ENCODE data around the gene PDE6B. TPM values are rescaled to one million over a fixed set of nuclear protein-coding genes. Genes with fewer than 3 reads are reported as not detected.

PDE6B gene
- polyA plus RNA-seq, 2 donors = 0.41 to 0.89 TPM

GRCh38 chr4:600850-601515 lies 24.4 kb upstream of the PDE6B start:
- Histone ChIP-seq H3K9me3 (ENCODE audit: control insufficient read depth in 2 of 2, insufficient read depth in 1 of 2, low read depth in 1 of 2, low read length in 1 of 2) (no peaks in the 10 kb centered on the region), H3K4me1 (ENCODE audit: control insufficient read depth in 2 of 2, insufficient read depth in 2 of 2, low read length in 1 of 2) (peaks cover 0 to 4% of the 10 kb centered on the region in 2 donors), H3K27ac (ENCODE audit: low read depth in 2 of 2, low read length in 1 of 2) (no peak overlapping the region), H3K27me3 (ENCODE audit: control insufficient read depth in 1 of 2, insufficient read depth in 2 of 2, low read length in 2 of 2) (no peaks in the 10 kb centered on the region), H3K36me3 (ENCODE audit: control insufficient read depth in 2 of 2, insufficient read depth in 2 of 2, low read length in 1 of 2) (no peaks in the 10 kb centered on the region), H3K4me3 (ENCODE audit: low read depth in 1 of 2, low read length in 2 of 2) (no peak overlapping the region)
- WGBS, 2 donors = 56 to 59% methylated on average over 11 of the region's 11 CpGs

DNA sequence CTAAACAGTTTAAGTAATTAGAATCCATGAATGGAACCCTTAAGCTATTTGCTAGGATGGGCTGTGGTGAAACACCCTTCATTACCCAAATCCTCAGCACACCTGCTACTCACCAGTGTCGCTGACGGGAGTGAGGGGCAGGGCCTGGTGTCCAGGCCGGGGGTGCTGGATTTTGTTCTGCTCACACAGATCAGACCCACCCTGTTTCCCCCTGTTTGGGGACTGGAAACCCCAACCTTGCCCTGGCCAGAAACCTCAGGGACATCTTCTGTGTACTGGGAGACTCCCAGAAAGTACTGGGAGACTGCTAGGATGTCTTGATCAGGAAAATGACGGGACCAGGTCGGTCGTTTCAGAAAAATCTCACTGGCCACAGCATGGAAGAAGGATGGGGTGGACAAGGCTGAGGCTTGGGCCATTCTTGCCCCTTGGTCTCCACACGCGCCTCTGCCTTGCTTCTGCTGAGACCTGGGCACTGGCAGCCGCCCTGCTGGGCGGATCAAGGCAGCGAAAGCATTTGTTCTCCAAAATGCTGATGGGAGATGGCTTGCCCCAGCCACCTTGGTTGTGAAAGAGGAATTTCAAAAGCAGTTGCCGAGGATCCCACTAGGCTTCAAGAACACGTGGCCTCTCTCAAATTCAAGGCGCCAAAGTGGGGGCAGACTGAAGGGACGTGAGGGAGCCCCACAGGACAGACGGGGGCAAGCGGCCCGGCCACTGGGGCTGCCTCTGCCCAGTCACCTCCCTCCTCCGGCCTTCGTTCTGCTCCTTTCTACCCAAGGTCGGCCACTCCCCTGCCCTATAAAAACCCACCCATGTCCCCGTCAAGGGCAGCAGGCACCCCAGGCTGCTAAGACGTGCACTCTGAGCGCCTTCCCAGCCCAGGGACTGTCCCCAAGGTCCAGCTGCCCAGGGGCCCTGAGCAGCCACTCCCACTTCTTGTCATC lies 23.5 kb upstream of the PDE6B start:
- no peaks in the 10 kb centered on the region for H3K9me3 ChIP-seq (ENCODE audit: control insufficient read depth in 2 of 2, insufficient read depth in 1 of 2, low read depth in 1 of 2, low read length in 1 of 2)
- no peaks in the 10 kb centered on the region for H3K27me3 ChIP-seq (ENCODE audit: control insufficient read depth in 1 of 2, insufficient read depth in 2 of 2, low read length in 2 of 2)
- H3K4me3 ChIP-seq (ENCODE audit: low read depth in 1 of 2, low read length in 2 of 2) = no peak overlapping the region
- H3K27ac ChIP-seq (ENCODE audit: low read depth in 2 of 2, low read length in 1 of 2) = no peak overlapping the region
- peaks cover 0 to 4% of the 10 kb centered on the region in 2 donors for H3K4me1 ChIP-seq (ENCODE audit: control insufficient read depth in 2 of 2, insufficient read depth in 2 of 2, low read length in 1 of 2)
- no peaks in the 10 kb centered on the region for H3K36me3 ChIP-seq (ENCODE audit: control insufficient read depth in 2 of 2, insufficient read depth in 2 of 2, low read length in 1 of 2)
- 81 to 84% methylated on average over 23 to 24 of the region's 24 CpGs for WGBS, 2 donors

GRCh38 chr4:602559-602942 lies 22.8 kb upstream of the PDE6B start:
- Histone ChIP-seq H3K27me3 (ENCODE audit: control insufficient read depth in 1 of 2, insufficient read depth in 2 of 2, low read length in 2 of 2) (no peaks in the 10 kb centered on the region), H3K36me3 (ENCODE audit: control insufficient read depth in 2 of 2, insufficient read depth in 2 of 2, low read length in 1 of 2) (no peaks in the 10 kb centered on the region), H3K4me1 (ENCODE audit: control insufficient read depth in 2 of 2, insufficient read depth in 2 of 2, low read length in 1 of 2) (peaks cover 0 to 4% of the 10 kb centered on the region in 2 donors), H3K4me3 (ENCODE audit: low read depth in 1 of 2, low read length in 2 of 2) (no peak overlapping the region), H3K27ac (ENCODE audit: low read depth in 2 of 2, low read length in 1 of 2) (no peak overlapping the region), H3K9me3 (ENCODE audit: control insufficient read depth in 2 of 2, insufficient read depth in 1 of 2, low read depth in 1 of 2, low read length in 1 of 2) (no peaks in the 10 kb centered on the region)
- 18 to 21% methylated on average over 8 of the region's 8 CpGs for WGBS, 2 donors

DNA sequence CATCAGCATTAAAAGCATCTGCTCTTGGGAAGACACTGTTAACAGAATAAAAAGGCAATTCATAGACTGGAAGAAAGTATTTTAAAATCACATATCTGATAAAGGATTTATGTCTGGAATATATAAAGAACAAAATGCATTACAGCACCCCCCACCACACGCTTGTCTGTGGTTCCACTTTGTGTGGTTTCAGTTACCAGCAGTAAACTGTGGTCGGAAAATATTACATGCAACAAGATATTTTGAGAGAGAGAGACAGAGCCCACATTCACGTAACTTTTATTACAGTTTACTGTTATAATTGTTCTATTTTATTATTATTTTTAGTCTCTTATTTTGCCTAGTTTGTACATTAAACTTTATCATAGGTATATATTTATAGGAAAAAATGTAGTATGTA lies 21.2 kb upstream of the PDE6B start:
- Histone ChIP-seq H3K4me1 (ENCODE audit: control insufficient read depth in 2 of 2, insufficient read depth in 2 of 2, low read length in 1 of 2) (peaks cover 0 to 4% of the 10 kb centered on the region in 2 donors), H3K27me3 (ENCODE audit: control insufficient read depth in 1 of 2, insufficient read depth in 2 of 2, low read length in 2 of 2) (no peaks in the 10 kb centered on the region), H3K4me3 (ENCODE audit: low read depth in 1 of 2, low read length in 2 of 2) (no peak overlapping the region), H3K27ac (ENCODE audit: low read depth in 2 of 2, low read length in 1 of 2) (no peak overlapping the region), H3K9me3 (ENCODE audit: control insufficient read depth in 2 of 2, insufficient read depth in 1 of 2, low read depth in 1 of 2, low read length in 1 of 2) (no peaks in the 10 kb centered on the region), H3K36me3 (ENCODE audit: control insufficient read depth in 2 of 2, insufficient read depth in 2 of 2, low read length in 1 of 2) (no peaks in the 10 kb centered on the region)
- 68 to 77% methylated on average over 3 of the region's 3 CpGs for WGBS, 2 donors

DNA sequence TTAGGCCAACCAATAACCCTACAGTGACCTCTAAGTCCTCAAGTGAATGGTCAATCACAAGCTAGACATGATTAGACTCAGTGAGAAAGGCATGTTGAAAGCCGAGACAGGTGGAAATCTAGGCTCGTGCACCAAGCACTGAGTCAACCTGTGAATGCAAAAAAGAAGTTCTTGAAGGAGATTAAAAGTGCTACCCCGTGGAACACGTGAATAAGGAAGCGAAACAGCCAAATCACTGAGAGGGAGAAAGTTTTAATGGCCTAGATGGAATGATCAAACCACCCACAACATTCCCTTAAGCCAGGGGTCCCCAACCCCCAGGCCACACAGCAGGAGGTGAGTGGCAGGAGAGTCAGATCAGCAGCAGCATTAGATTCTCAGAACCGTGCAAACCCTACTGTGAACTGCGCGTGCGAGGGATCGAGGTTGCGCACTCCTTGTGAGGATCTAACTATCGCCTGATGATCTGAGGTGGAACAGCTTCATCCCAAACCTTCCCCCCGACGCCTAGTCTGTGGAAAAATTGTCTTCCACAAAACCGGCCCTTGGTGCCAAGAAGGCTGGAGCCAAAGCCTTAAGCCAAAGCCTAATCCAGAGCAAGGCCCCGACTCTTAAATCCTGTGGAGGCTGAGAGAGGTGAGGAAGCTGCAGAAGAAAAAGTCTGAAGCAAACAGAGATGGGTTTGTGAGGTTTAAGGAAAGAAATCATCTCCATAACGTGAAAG lies 19.5 kb upstream of the PDE6B start:
- Histone ChIP-seq H3K36me3 (ENCODE audit: control insufficient read depth in 2 of 2, insufficient read depth in 2 of 2, low read length in 1 of 2) (no peaks in the 10 kb centered on the region), H3K9me3 (ENCODE audit: control insufficient read depth in 2 of 2, insufficient read depth in 1 of 2, low read depth in 1 of 2, low read length in 1 of 2) (no peaks in the 10 kb centered on the region), H3K27ac (ENCODE audit: low read depth in 2 of 2, low read length in 1 of 2) (no peak overlapping the region), H3K27me3 (ENCODE audit: control insufficient read depth in 1 of 2, insufficient read depth in 2 of 2, low read length in 2 of 2) (no peaks in the 10 kb centered on the region), H3K4me1 (ENCODE audit: control insufficient read depth in 2 of 2, insufficient read depth in 2 of 2, low read length in 1 of 2) (peaks cover 3 to 10% of the 10 kb centered on the region in 2 donors), H3K4me3 (ENCODE audit: low read depth in 1 of 2, low read length in 2 of 2) (no peak overlapping the region)
- 81 to 85% methylated on average over 17 of the region's 17 CpGs for WGBS, 2 donors

GRCh38 chr4:608236-608635 lies 17.1 kb upstream of the PDE6B start:
- WGBS, 2 donors = 49 to 50% methylated on average over 7 of the region's 7 CpGs
- Histone ChIP-seq H3K9me3 (ENCODE audit: control insufficient read depth in 2 of 2, insufficient read depth in 1 of 2, low read depth in 1 of 2, low read length in 1 of 2) (no peaks in the 10 kb centered on the region), H3K27me3 (ENCODE audit: control insufficient read depth in 1 of 2, insufficient read depth in 2 of 2, low read length in 2 of 2) (no peaks in the 10 kb centered on the region), H3K4me1 (ENCODE audit: control insufficient read depth in 2 of 2, insufficient read depth in 2 of 2, low read length in 1 of 2) (peaks cover 6 to 9% of the 10 kb centered on the region in 2 donors), H3K4me3 (ENCODE audit: low read depth in 1 of 2, low read length in 2 of 2) (no peak overlapping the region), H3K27ac (ENCODE audit: low read depth in 2 of 2, low read length in 1 of 2) (no peak overlapping the region), H3K36me3 (ENCODE audit: control insufficient read depth in 2 of 2, insufficient read depth in 2 of 2, low read length in 1 of 2) (no peaks in the 10 kb centered on the region)

GRCh38 chr4:609400-610050 lies 15.8 kb upstream of the PDE6B start:
- Histone ChIP-seq H3K4me3 (ENCODE audit: low read depth in 1 of 2, low read length in 2 of 2) (no peak overlapping the region), H3K4me1 (ENCODE audit: control insufficient read depth in 2 of 2, insufficient read depth in 2 of 2, low read length in 1 of 2) (peaks cover 6 to 9% of the 10 kb centered on the region in 2 donors), H3K27me3 (ENCODE audit: control insufficient read depth in 1 of 2, insufficient read depth in 2 of 2, low read length in 2 of 2) (no peaks in the 10 kb centered on the region), H3K27ac (ENCODE audit: low read depth in 2 of 2, low read length in 1 of 2) (no peak overlapping the region), H3K36me3 (ENCODE audit: control insufficient read depth in 2 of 2, insufficient read depth in 2 of 2, low read length in 1 of 2) (no peaks in the 10 kb centered on the region), H3K9me3 (ENCODE audit: control insufficient read depth in 2 of 2, insufficient read depth in 1 of 2, low read depth in 1 of 2, low read length in 1 of 2) (no peaks in the 10 kb centered on the region)
- WGBS, 2 donors = 82 to 83% methylated on average over 8 of the region's 8 CpGs

- H3K27ac ChIP-seq (ENCODE audit: low read depth in 2 of 2, low read length in 1 of 2) = peak overlapping the region in 1 of 2 donors; percentile 6
- peaks cover 6 to 9% of the 10 kb centered on the region in 2 donors for H3K4me1 ChIP-seq (ENCODE audit: control insufficient read depth in 2 of 2, insufficient read depth in 2 of 2, low read length in 1 of 2)
Measured at GRCh38 chr4:610411-611261, 14.7 kb upstream of the PDE6B start.

More at GRCh38 chr4:610411-611261, 14.7 kb upstream of the PDE6B start:
- WGBS, 2 donors = 35 to 45% methylated on average over 10 of the region's 10 CpGs
- Histone ChIP-seq H3K4me3 (ENCODE audit: low read depth in 1 of 2, low read length in 2 of 2) (no peak overlapping the region), H3K36me3 (ENCODE audit: control insufficient read depth in 2 of 2, insufficient read depth in 2 of 2, low read length in 1 of 2) (no peaks in the 10 kb centered on the region), H3K9me3 (ENCODE audit: control insufficient read depth in 2 of 2, insufficient read depth in 1 of 2, low read depth in 1 of 2, low read length in 1 of 2) (no peaks in the 10 kb centered on the region), H3K27me3 (ENCODE audit: control insufficient read depth in 1 of 2, insufficient read depth in 2 of 2, low read length in 2 of 2) (no peaks in the 10 kb centered on the region)
